ENCODE results near the gene ARL6IP1. TPM values are rescaled to one million over a fixed set of nuclear protein-coding genes. Genes with fewer than 3 reads are reported as not detected.

Gene ARL6IP1
- total and polyA plus RNA-seq, 2 of the 13 experiments (the other 11 are each of a cell fraction or from before 2014, with no cell fraction given), result 263 to 373 TPM

DNA sequence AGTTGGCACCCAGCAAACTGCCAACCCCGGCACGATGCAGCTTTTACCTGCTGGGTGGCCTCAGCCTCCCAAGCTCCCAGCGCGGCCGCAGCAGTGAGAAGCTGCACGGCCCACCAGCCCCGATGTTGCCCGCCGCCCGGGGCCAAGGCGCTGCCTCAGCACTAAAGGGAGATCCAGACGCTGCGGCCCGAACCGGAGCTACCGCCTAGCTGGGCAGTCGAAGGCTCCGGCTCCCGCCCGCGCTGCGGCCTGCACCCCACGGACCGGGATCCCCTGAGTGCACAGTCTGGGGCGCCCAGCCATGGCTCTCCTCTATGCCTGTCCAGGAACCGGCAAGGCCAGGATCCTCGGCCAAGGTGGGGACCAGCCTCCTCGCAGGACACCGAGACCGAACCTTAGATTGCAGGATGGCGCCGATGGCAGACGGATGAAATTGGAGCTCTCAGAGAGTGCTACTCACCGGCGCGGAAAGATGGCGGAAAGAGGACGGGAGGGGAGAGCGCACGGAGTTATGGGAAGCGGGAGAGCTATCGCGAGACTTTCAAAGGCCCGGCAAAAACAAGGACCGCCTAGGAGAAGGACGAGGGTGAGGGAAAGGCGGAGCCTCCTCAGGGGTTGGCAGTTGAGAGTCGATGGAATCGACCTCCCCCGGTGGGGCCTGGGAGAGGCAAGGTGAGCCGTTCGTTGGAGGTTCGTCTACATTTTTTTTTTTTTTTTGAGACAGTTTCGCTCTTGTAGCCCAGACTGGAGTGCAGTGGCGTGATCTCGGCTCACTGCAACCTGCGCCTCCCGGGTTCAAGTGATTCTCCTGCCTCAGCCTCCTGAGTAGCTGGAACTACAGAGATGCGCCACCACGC lies 11.3 kb downstream of the ARL6IP1 start, which contains the start of gene RPS15A (continued):
- TF ChIP-seq, protein P1, sequence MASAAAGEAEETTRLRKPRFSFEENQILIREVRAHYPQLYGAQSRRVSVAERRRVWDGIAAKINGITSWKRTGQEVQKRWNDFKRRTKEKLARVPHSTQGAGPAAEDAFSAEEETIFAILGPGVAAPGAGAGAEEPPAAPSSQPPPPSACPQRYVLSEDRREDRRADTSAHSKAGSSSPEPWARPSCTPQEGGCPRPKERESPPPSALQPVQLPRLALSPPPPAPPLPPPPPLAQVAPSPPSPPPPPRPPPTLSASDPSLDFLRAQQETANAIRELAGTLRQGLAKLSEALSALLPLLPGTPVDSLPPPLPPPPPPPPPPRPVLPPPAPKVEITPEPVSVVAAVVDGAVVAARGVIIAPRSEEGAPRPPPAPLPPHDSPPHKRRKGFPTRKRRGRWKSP (CRISPR knock-in tag; IDR thresholded peaks at IDR 0.05), result peak; percentile 85; the same call in 1 of the 2 replicates
- TF ChIP-seq ZNF879 (CRISPR knock-in tag; IDR thresholded peaks at IDR 0.05), result peak; percentile 89
- peak; percentile 10; the same call in 1 of the 2 replicates for TF ChIP-seq ZNF644 (CRISPR knock-in tag; IDR thresholded peaks at IDR 0.05; ENCODE audit: low read depth)
- TF ChIP-seq MXI1 (IDR thresholded peaks at IDR 0.05; ENCODE audit: borderline replicate concordance, low read depth, low read length), result peak; percentile 84
- peak; percentile 99 for TF ChIP-seq KAT7 (CRISPR knock-in tag; IDR thresholded peaks at IDR 0.05; ENCODE audit: borderline replicate concordance)
- TF ChIP-seq ZMYM4 (CRISPR knock-in tag; IDR thresholded peaks at IDR 0.05), result peak; percentile 99
- TF ChIP-seq, protein P2, sequence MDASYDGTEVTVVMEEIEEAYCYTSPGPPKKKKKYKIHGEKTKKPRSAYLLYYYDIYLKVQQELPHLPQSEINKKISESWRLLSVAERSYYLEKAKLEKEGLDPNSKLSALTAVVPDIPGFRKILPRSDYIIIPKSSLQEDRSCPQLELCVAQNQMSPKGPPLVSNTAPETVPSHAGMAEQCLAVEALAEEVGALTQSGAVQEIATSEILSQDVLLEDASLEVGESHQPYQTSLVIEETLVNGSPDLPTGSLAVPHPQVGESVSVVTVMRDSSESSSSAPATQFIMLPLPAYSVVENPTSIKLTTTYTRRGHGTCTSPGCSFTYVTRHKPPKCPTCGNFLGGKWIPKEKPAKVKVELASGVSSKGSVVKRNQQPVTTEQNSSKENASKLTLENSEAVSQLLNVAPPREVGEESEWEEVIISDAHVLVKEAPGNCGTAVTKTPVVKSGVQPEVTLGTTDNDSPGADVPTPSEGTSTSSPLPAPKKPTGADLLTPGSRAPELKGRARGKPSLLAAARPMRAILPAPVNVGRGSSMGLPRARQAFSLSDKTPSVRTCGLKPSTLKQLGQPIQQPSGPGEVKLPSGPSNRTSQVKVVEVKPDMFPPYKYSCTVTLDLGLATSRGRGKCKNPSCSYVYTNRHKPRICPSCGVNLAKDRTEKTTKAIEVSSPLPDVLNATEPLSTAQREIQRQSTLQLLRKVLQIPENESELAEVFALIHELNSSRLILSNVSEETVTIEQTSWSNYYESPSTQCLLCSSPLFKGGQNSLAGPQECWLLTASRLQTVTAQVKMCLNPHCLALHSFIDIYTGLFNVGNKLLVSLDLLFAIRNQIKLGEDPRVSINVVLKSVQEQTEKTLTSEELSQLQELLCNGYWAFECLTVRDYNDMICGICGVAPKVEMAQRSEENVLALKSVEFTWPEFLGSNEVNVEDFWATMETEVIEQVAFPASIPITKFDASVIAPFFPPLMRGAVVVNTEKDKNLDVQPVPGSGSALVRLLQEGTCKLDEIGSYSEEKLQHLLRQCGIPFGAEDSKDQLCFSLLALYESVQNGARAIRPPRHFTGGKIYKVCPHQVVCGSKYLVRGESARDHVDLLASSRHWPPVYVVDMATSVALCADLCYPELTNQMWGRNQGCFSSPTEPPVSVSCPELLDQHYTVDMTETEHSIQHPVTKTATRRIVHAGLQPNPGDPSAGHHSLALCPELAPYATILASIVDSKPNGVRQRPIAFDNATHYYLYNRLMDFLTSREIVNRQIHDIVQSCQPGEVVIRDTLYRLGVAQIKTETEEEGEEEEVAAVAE (CRISPR knock-in tag; IDR thresholded peaks at IDR 0.05; ENCODE audit: borderline replicate concordance), result peak; percentile 93
- TF ChIP-seq AGO2 (optimal IDR thresholded peaks at IDR 0.05; ENCODE audit: low read depth, low read length), result peak; percentile 99
- TF ChIP-seq, protein P3, sequence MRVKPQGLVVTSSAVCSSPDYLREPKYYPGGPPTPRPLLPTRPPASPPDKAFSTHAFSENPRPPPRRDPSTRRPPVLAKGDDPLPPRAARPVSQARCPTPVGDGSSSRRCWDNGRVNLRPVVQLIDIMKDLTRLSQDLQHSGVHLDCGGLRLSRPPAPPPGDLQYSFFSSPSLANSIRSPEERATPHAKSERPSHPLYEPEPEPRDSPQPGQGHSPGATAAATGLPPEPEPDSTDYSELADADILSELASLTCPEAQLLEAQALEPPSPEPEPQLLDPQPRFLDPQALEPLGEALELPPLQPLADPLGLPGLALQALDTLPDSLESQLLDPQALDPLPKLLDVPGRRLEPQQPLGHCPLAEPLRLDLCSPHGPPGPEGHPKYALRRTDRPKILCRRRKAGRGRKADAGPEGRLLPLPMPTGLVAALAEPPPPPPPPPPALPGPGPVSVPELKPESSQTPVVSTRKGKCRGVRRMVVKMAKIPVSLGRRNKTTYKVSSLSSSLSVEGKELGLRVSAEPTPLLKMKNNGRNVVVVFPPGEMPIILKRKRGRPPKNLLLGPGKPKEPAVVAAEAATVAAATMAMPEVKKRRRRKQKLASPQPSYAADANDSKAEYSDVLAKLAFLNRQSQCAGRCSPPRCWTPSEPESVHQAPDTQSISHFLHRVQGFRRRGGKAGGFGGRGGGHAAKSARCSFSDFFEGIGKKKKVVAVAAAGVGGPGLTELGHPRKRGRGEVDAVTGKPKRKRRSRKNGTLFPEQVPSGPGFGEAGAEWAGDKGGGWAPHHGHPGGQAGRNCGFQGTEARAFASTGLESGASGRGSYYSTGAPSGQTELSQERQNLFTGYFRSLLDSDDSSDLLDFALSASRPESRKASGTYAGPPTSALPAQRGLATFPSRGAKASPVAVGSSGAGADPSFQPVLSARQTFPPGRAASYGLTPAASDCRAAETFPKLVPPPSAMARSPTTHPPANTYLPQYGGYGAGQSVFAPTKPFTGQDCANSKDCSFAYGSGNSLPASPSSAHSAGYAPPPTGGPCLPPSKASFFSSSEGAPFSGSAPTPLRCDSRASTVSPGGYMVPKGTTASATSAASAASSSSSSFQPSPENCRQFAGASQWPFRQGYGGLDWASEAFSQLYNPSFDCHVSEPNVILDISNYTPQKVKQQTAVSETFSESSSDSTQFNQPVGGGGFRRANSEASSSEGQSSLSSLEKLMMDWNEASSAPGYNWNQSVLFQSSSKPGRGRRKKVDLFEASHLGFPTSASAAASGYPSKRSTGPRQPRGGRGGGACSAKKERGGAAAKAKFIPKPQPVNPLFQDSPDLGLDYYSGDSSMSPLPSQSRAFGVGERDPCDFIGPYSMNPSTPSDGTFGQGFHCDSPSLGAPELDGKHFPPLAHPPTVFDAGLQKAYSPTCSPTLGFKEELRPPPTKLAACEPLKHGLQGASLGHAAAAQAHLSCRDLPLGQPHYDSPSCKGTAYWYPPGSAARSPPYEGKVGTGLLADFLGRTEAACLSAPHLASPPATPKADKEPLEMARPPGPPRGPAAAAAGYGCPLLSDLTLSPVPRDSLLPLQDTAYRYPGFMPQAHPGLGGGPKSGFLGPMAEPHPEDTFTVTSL (CRISPR knock-in tag; IDR thresholded peaks at IDR 0.05; ENCODE audit: borderline replicate concordance), result peak; percentile 71
- TF ChIP-seq, protein P4, sequence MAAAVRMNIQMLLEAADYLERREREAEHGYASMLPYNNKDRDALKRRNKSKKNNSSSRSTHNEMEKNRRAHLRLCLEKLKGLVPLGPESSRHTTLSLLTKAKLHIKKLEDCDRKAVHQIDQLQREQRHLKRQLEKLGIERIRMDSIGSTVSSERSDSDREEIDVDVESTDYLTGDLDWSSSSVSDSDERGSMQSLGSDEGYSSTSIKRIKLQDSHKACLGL (CRISPR knock-in tag; IDR thresholded peaks at IDR 0.05), result peak; percentile 98
- TF ChIP-seq PCBP1 (IDR thresholded peaks at IDR 0.05; ENCODE audit: borderline replicate concordance, low read depth, low read length), result no peak
- peak; percentile 62; the same call in 1 of the 2 replicates for TF ChIP-seq ATF1 (CRISPR knock-in tag; IDR thresholded peaks at IDR 0.05)
- TF ChIP-seq SAFB2 (CRISPR knock-in tag; IDR thresholded peaks at IDR 0.05; ENCODE audit: borderline replicate concordance, low read depth), result peak; percentile 69; the same call in 1 of the 2 replicates
- 0 out of 2 replicates have a peak, but pooled peaks have one; percentile 40 for TF ChIP-seq NFYC (CRISPR knock-in tag; IDR thresholded peaks at IDR 0.05)
- TF ChIP-seq ADNP (CRISPR knock-in tag; IDR thresholded peaks at IDR 0.05), result no peak
- peak; percentile 91; the same call in 1 of the 2 replicates for TF ChIP-seq ZNF484 (CRISPR knock-in tag; IDR thresholded peaks at IDR 0.05; ENCODE audit: borderline replicate concordance, low read depth)
- TF ChIP-seq CREM (IDR thresholded peaks at IDR 0.05), result peak; percentile 86
- peak; percentile 27; the same call in 1 of the 2 replicates for TF ChIP-seq CREM (CRISPR knock-in tag; IDR thresholded peaks at IDR 0.05)
